DOHH2 (cell line): ENCODE measurements around the gene BTG1.

Experiments
- EZH2phosphoT487 ChIP-seq: fragments of 200-600 bp; sonication (generic); IDR thresholded peaks from 2 replicates; pipeline ENCODE4 v1.6.1; 2017; ENCODE audit warnings: borderline replicate concordance, mild to moderate bottlenecking, antibody characterized with exemption, low read length, moderate library complexity, mixed read lengths
- TF ChIP-seq, protein P1 (sequence below): fragments of 200-600 bp; sonication (generic); IDR thresholded peaks from one replicate; pipeline ENCODE4 v1.5.1; 2014; ENCODE audit warnings: antibody characterized with exemption, mild to moderate bottlenecking, low read depth, low read length; ENCODE audit not compliant: poor library complexity, severe bottlenecking

DNA sequence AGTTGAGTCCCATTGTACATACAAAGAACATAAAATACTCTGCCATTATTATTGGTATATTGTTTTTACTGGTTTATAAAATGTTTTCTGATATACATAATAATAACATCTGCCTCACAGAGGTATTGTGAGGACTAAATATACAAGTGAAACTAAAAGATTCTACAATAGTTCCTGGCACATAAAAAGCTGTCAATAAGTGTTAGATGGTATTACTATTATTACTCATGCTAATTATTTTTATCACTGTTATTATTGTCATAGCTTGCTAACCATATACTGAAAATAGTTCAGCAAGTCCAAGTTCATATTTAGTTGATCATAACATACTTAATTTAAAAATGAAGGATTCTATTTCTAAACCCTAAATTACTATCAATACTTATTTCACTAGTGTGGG lies 34.4 kb downstream of the BTG1 start:
- TF ChIP-seq, protein P1, sequence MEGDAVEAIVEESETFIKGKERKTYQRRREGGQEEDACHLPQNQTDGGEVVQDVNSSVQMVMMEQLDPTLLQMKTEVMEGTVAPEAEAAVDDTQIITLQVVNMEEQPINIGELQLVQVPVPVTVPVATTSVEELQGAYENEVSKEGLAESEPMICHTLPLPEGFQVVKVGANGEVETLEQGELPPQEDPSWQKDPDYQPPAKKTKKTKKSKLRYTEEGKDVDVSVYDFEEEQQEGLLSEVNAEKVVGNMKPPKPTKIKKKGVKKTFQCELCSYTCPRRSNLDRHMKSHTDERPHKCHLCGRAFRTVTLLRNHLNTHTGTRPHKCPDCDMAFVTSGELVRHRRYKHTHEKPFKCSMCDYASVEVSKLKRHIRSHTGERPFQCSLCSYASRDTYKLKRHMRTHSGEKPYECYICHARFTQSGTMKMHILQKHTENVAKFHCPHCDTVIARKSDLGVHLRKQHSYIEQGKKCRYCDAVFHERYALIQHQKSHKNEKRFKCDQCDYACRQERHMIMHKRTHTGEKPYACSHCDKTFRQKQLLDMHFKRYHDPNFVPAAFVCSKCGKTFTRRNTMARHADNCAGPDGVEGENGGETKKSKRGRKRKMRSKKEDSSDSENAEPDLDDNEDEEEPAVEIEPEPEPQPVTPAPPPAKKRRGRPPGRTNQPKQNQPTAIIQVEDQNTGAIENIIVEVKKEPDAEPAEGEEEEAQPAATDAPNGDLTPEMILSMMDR: no peak
- no peak for TF ChIP-seq EZH2phosphoT487
